HL-60/S4 treated with phorbol 12-myristate 13-acetate at 8.2 ng/mL for 4 days and 3 days (cell line): ENCODE data around the gene MLKL.
"Not testable (repeated sequence)": the region's sequence is repeated elsewhere in the genome, so short reads cannot be mapped to it uniquely, and the experiment has no call there.

ENCODE experiments used
- in situ Hi-C: fragments of 300-500 bp; cut with MboI; formaldehyde crosslinking; loops from 2 replicates; pipeline ENCODE4 v1.15.0; 2022; ENCODE audit warnings: low sequenced_read_pairs

Gene MLKL

DNA sequence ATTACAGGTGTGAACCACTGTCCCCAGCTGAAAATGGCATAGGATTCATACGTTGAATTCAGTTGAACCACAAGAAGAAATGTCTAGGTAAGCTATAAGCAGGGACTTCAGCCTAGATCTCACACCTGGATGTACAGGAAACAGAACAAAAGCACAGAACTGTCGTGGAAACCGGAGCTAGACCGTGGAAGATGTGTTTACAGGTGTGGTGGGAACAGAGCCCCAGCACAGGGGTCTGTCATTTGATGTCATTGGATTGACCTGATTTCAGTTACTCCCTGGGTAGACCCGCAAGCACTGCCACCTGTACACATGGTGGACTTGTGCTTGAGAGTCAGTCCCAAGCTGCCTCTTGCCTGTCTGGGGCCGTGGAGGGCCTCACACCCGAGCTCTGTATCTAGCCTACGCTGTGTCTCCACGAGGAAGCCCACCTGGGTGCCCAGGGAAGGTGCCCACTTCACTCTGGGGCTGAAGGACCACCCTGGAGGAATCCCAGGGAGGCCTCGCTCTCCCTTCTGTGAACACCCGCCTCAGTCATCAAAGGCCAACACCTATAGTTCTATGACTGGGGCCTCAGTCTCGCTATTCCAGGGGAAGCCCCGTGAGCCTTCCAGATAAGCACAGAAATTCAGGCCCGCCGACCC is 32.2 kb upstream of the MLKL start:
- in situ Hi-C loops = no loop called here

DNA sequence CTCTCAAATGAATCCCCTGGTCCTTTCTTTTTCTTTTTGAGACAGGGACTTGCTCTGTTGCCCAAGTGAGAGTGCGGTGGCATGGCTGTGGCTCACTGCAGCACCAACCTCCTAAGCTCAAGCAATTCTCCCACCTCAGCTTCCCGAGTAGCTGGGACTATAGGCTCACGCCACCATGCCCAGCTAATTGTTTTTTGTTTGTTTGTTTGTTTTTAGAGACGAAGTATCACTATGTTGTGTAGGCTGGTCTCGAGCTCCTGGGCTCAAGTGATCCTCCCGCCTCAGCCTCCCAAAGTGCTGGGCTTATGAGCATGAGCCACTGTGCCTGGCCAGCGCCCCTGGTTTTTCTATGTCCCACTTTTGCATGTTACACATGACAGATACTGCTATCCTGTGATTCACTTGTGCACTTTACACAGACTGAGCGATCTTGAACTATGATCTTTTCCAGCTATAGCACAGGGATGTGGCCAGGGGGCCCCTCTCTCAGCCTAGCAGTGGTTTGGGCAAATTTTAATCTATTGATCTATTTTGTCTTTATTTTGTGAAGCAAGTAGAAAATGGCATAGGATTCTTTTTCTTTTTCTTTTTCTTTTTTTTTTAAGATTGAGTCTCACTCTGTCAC is 31.3 kb upstream of the MLKL start:
- in situ Hi-C loops = no loop called here

DNA sequence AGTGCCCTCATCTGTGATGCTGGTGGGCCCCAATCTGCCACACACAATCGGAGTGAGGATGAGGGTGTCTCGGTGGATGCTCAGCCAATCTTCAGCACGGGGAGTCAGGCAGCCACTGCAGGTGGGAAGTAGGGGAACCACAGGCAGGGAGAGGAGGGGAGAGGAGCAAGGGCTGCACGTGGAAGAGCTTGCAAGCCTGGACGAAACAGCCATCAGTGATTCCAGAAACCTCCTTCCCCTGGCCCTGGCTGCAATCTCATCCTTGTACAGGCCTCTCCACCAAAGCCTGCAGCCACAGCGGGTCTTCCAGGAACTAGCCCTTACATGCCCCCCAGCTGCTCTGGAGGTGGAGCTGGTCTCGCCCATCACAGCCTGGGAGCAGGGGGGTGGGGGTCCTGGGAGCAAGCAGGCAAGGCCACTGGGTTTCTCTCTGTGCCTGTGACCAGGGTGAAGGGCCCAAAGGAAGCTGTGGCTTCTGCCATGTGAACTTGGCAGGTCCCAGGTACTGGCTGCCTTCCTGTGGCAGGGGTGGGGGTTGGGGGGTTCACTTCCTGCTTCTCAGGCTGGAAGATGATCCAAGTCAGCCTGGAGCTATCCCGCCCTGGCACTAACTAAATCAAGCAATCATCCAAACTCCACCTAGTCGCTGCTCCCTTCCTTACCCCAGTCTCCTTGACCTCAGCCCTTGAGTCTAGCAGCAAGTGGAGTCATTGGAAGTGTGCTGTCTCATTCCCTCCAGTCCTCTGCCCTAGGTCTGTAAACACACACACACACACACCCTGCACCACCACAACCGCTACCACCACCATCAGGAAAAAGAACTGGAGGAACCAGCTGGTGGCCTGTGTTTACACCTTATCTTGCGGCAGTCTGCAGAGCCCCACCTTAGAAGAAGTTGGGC is 29.4 kb upstream of the MLKL start:
- in situ Hi-C loops = no loop called here

DNA sequence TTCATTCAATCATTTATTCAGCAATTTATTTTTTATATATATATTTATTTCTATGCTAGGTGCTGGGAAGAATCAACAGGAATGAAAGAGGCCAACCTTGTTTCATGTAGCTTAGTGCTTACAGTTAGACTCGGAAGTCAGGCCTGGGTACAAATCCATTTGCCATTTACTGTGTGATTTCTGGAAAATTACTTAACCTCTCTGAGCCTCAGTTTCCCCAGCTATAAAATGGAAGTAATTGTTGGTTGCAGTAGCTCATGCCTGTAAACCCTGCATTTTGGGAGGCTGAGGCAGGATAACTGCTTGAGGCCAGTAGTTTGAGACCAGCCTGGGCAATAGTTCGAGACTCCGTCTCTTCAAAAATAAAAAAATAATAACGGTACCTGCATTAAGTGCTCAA is 27.2 kb upstream of the MLKL start:
- in situ Hi-C loops = no loop called here

DNA sequence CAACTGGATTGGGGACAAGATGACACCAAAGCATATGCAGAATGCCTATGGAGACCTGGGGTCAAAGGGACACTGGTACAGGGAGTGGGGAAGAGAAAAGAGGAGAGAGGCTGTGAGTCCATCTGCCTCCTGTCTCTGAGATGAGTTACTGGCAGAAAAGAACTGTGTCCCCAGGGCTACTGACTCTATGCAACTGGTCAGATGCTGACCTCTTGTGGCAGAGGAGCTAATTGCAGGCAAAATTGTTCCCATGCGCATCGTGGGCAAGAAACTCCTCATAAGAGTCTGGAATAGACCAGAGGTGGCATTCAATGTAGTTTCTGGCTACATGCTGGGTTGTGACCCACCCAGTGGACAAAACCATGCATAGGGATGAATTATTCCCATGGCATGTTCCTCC is 26.1 kb upstream of the MLKL start:
- in situ Hi-C loops = no loop called here

DNA sequence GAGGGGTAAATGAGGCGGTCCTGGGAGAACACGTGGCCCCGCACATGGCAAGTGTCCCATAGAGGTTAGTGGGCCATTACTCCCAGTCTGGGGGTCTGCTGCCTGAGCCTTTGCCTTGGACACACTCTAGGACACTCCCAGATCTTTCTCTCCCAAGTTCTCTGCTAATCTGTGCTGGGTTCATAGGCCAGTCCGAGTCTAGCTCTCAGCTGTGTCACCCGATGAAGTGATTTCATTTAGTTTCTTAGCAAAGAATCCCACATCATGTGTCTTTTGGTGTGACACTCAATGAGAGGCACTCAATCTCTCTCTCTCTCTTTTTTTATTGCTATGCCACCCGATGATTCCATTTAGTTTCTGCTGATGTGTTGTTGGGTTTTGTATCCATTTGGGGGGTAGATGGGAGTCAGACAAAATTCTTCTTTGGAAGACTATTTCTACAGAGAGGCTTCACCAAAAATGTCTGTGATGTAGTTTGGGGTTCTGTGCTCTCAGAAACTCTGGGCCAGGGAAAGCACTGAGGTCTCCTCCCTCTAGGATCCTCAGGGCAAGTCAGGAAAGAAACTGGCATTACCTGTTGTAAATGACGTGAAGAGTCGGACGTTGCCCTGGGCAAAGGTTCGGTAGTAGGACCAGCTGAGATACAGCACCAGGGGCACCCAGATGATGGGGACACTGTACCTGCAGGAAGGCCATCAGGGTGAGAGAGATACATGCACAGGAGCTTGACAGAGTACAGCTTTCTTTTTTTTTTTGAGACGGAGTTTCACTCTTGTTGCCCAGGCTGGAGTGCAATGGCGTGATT is 25.2 kb upstream of the MLKL start:
- in situ Hi-C loops = no loop called here

DNA sequence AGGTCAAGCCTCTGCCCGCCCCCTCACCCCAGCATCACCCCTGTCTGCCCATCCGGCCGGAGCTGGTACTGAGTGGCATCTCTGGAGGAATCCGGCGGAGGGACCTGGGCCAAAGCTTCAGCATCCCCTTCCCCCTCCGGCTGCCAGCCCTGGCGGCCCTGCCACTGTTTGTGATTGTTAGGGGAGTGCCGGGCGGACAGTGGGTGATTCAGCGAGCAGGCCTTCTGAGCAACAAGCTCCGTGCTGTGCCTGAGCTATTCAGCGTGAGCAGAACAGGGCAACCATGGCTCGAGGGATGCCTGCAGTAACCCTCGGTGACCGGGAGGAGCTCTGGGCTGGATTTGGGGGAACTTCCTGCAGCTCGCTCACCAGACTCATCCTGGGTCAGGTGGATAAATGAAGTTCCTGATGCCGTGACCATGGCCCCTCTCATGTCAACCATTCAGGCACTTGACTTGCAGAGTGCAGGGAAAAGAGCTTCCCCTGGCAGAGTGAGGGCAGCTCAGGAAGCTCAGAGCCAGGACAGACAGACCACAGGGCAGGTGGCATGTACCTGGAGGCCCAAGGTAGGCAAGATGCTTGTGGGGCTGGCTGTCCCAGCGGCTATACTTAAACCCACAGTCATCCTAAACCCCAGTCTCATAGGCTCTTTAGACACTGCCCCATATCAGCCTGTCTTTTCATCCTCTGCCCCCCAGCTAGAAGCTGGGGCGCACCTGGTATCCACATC is 24.3 kb upstream of the MLKL start:
- in situ Hi-C loops = no loop called here

DNA sequence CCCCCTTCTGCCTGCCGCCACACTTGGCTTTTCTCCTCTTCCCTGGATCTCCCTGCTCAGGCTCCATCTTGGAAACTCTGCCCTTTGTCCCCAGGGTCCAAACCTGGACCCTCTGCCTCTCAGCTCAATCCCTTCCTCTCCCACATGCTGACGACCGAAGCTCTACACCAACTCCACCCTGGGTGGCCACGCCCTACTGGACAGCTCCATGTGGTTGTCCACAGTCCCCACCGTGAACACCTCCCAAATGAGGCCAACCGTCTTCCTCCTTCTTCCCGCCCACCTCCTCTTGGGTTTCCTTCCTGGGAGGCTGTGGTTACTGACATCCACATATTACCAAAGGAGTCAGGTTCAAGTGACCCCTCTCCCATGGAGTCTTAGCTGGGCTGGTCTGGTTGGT is 22.6 kb upstream of the MLKL start:
- in situ Hi-C loops = no loop called here

DNA sequence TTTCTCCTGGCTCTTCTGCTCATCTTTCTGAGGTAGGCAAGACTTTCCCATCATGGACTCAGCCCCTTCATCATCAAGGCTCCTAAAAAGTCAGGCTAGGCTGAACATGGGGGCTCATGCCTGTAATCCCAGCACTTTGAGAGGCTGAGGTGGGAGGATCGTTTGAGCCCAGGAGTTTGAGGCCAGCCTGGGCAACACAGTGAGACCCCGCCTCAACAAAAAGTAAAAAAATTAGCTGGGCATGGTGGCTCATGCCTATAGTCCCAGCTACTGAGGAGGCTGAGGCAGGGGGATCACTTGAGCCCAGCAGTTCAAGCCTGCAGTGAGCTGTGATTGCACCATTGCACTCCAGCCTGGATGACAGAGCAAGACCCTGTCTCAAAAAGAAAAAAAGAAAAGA is 21.5 kb upstream of the MLKL start:
- in situ Hi-C loops = not testable (repeated sequence)

DNA sequence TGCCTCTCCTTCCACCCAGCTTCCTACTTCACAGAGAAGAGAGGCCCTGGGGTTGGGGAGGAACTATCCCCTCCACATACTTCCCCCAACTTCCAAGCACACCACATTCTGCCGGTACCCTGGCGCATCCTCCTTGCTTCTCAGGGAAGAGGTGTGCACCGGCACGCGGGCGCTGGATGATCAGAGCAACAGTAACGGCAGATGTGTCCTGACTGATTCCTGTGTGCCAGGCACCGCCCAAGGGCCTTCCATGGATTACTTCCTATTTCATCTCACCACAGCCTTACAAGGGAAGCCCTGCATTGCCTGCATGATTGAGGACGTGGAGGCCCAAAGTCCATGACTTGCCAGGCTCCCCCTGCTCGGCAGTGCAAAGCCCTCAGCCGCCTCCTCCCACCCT is 21.1 kb upstream of the MLKL start:
- in situ Hi-C loops = no loop called here

DNA sequence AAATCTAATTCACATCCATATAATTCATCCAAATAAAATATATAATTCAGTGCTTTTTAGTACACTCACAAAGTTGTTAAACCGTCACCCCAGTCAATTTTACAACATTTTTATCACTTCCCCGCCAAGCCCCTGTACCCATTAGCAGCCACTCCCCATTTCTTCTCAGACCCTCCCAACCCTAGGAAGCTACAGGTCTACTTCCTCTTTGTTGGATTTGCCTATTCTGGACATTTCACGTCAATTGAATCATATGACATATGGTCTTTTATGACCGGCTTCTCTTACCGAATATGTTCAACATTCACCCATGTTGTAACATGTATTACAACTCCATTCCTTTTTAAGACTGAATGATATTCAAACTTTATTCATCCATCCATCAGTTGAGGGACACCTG is 19.9 kb upstream of the MLKL start:
- in situ Hi-C loops = no loop called here

DNA sequence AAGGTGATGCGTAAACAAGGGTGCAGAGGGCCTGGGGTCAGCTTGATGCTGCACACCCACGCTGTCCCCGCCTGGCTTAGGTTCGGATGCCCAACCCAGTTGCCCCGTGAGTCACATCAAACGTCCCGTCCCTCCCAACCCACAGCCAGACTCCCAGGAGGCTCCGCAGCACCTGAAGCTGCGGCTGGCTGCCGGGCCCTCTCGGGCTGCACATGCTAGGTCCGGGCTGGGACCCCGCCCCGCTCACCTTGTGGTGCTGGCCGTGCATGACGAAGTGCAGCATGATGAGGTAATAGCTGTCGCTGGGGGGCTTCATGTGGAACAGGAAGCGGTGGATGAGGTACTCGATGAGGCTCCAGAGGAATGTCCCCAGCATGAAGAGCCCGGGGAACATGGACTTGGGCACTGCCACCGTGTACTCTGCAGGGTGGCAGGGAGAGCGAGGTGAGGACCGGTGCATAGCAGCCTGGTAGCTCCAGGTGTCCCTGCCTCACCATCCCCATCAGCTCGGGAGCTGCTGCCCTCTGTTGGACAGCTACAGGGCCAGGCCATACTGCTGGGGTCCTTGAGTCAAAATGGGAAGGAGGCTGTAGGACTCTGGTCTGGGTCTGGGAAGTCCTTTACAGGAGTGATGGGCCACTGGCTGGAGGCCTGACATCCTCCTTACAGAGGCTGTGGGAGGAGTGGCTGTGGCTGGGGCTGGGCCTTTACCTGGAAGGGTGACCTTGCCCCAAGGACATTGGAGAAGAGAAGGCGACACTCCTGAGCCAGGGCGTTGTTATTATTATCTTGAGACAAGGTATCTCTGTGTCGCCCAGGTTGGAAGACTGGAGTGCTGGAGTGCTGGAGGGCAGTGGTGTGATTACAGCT is 18.3 kb upstream of the MLKL start:
- in situ Hi-C loops = no loop called here

DNA sequence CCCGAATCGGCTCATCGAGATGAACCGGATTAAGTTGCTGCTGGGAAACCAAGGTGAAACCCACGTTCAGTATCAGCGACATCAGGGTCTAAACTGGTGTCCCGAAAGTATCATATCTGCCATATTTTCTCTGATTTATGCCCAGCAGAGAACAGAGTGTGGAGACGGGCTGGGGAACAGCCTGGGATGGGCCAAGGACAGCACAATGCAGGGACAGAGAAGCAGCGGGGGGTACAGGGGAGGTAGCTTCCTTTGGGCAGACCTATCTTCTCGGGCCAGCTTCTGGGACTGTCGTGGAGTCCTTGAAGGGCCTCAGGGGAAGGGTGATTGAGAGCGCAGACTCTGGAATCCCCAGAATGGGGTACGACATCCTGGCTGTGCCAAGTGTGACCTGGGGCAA is 17.5 kb upstream of the MLKL start:
- in situ Hi-C loops = no loop called here

DNA sequence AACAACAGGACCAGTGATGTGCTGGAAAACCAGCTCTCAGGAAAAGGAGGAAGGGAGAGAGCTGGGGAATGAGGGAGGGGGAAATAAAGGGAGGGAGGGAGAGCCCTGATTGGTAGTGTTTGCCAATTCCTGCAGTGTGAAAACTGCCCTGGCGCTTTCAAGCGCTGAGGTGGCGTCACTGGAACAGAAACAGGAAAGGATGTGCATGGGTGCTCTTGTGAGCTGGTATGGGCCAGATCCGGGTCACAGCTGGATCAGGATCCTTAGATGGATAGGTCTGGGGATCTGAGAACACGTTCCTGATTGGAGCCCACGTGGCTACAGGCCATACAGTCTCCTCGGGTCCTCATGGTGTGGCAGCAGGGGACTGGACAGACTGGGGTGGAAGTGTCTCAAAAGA is 16.7 kb upstream of the MLKL start:
- in situ Hi-C loops = no loop called here

DNA sequence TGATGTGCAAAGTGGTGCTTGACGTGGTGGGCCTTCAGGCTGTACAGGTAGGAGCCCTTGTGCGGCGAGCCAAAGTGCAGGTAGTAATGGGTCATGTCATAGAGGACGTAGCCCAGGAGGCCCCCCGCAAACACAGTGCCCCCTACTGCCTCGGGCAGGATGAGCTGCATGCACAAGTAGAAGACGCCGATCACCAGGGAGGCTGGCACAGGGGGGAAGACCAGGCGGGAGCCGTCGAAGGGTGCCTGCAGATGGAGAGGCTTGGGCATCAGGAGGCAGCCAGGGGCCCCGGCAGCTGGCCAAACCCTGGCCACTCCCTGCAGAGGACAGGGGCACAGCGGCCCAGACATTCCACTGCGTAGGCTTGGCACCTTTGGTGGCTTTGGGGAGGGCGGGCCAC is 15.7 kb upstream of the MLKL start:
- in situ Hi-C loops = no loop called here

DNA sequence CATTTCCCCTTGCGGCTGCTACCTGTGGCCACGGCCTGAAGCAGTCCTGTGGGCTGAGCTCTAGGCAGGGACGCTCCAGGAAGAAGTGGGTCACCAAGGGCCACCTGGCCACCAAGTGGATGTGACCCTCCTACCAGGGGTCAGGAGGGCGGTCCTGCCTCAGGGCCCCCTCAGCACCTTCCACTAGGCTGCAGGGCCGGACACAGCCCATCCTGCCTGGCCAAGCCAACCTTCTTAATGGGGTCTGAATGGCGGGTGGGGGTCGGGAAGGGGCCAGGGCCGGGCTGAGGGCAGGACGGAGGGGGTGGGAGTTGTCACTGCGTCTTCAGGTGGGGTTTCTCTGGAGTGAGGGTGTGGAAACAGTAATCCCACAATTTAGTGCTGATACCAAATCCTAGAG is 13.2 kb upstream of the MLKL start:
- in situ Hi-C loops = no loop called here

DNA sequence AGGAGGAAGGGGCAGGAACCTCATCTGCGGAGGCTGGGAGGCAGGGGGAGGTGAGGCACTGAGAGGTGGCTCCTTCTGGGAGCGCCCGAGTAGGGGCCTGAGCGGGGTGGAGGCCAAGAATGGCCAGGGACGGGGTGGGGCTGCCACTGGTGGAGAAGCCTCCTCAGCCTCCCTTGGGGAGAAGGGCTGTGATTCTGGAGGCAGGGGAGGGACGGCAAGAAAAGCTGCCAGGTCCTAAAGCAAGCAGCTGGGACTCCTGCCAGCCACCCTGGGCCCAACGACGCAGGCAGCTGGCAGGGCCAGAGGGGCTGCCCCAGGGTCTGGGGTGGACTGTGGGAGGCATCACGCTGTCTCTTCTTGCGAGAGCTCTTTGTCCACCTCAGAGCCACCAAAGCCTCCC is 12.7 kb upstream of the MLKL start:
- in situ Hi-C loops = no loop called here

DNA sequence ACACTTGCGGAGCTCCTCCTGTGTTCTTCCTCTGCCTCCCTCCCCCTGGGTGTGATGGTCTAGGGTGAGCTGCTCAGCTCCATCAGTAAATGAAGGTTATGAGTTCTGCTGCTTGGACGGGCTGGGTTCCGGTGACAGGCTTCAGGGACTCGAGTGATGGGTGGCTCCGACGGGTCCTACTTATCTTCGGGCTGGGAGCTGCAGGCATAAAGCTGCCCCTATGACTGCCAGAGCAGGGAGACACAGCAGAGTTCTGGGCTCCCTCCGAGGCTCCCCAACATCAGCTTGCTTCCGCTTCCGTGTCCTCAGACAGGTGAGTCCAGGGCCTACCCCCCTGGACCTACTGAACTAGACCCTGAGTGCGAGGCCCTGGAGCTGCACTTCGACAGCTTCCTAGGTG is 11.3 kb upstream of the MLKL start:
- in situ Hi-C loops = no loop called here

DNA sequence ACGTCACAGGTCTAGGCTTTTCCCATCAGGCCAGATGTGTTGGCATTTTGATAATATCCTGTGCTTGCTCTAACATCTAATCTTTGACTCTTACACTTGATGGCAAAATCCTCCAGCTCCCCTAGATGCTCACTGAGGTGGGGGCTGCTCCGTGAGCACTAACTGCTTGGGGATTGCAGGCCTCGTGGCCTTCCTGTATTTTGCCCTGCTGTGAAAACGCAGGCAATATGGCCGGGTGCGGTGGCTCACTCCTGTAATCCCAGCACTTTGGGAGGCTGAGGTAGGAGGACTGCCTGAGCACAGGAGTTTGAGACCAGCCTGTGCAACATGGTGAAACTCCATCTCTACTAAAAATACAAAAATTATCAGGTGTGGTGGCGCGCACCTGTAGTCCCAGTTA is 9.7 kb upstream of the MLKL start:
- in situ Hi-C loops = no loop called here

DNA sequence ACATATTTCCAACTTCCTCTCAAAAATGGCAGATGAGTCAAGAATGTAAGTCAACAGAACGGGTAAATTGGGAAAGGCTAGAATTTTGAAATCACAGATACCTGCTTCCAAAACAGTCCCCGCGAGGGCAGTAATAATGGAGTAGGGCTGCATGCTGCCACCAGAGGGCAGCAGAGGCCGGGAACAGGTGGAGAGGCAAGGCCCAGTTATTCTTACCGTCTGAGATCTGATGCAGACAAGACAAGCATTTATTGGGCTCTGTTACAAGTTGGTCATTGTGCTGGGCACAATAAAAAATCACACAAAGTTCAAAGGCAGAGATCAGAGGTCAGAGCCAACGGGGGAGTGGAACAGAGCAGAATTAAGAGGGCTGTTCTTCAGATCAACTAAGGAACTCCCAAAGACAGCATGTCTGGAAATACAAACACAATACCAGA is 8.8 kb upstream of the MLKL start:
- in situ Hi-C loops = no loop called here
